Posterior cingulate gyrus (tissue), 11 donors: ENCODE data around the gene SPATA19.

Experiments used
- DNase-seq, 10 donors: peaks; one replicate each; pipeline versions ENCODE4 v3.0.0 to v3.0.0-alpha.2; 2020 to 2021; ENCODE audit warnings: mixed read lengths in 3 of 10
- intact Hi-C: fragments of 100-400 bp; cut with DNase I; formaldehyde crosslinking; loops from one replicate; pipeline ENCODE4 v1.15.1; 2023

The SPATA19 gene

GRCh38 chr11:133793271-133794035, 51.9 kb downstream of the SPATA19 start:
- no peak for DNase-seq
- intact Hi-C loops, result no loop called here

- intact Hi-C loops, result no loop called here
- no peak for DNase-seq
Observed at GRCh38 chr11:133790995-133791394, 54.3 kb downstream of the SPATA19 start.
